Measurements from ENCODE around the gene DIMT1.

DIMT1 gene

GRCh38 chr5:62342476-62342837 lies 61.2 kb downstream of the DIMT1 start:
- TF ChIP-seq GATA2 (IDR thresholded peaks at IDR 0.05; ENCODE audit: low read depth, low read length) (no peak), GATA3 (IDR thresholded peaks at IDR 0.05; ENCODE audit: low read depth, low read length) (no peak)

DNA sequence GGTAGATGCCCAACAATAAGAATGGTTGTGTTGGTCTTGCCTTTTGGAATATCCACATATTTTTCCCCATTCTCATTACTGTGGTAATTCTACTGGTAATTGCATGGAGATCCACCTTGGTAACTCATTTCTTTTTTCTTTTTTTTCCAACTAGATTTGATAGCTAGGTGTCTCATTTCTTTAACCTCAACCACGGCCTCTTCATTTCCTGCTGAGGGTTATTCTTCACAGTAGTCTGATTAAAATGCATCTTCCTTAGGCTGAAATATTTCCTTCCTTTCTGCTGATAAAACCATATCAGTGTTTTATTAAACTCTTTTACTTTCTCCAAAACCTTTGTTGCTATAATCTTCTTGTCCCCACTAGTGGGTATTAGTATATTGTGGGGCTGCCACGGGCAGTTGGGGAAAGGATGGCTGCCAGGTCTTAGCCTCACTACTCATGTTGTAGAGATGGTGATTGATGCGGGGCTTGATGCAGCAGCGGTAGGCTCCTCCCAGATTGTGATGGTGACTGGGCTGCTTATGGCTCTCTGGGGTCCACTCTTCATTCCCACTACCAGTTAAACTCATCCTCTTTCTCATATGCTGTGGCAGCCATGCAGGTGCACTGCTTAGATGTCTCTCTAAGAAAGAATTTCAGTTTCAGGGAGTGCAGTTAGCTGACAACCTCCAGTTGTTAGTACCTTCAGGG lies 61.8 kb downstream of the DIMT1 start:
- no peak for TF ChIP-seq GATA2 (IDR thresholded peaks at IDR 0.05; ENCODE audit: low read depth, low read length)
- TF ChIP-seq GATA3 (IDR thresholded peaks at IDR 0.05; ENCODE audit: low read depth, low read length) = no peak

DNA sequence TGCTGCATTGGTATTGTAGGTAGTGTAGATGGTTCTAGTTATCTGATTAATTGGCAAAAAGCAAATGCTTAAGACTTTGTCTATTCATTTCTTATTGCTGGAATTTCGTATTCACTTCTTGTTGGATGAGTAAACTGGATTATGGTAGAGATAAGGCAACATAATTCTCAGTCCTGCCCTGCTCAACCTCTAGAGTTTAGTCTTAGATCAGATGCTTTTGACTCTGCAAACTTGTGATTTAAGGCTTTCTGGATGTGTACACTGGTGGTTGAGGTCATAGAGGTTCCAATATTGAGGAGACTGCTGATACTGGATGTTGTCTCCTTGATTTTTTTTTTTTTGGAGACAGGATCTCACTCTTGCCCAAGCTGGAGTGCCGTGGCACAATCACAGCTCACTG lies 62.7 kb downstream of the DIMT1 start:
- TF ChIP-seq GATA2 (IDR thresholded peaks at IDR 0.05; ENCODE audit: low read depth, low read length) (no peak), GATA3 (IDR thresholded peaks at IDR 0.05; ENCODE audit: low read depth, low read length) (no peak)

- TF ChIP-seq GATA3 (IDR thresholded peaks at IDR 0.05; ENCODE audit: low read depth, low read length) (no peak), GATA2 (IDR thresholded peaks at IDR 0.05; ENCODE audit: low read depth, low read length) (no peak)
Observed at GRCh38 chr5:62340392-62340791, 63.3 kb downstream of the DIMT1 start.
